ENCODE measurements around the gene MBOAT2.
"Not testable (repeated sequence)": the region's sequence is repeated elsewhere in the genome, so short reads cannot be mapped to it uniquely, and the experiment has no call there.

MBOAT2 gene

GRCh38 chr2:8938384-8938783 is 65.1 kb downstream of the MBOAT2 start:
- DNase-seq: no peak

- DNase-seq: no peak
These were observed 67.5 kb downstream of the MBOAT2 start for GRCh38 chr2:8935982-8936381.

- DNase-seq: no peak
These were observed 69.1 kb downstream of the MBOAT2 start for GRCh38 chr2:8934338-8934737.

GRCh38 chr2:8932702-8933101 is 70.8 kb downstream of the MBOAT2 start:
- no peak for DNase-seq

GRCh38 chr2:8930185-8930584 is 73.3 kb downstream of the MBOAT2 start:
- not testable (repeated sequence) for DNase-seq

- no peak for DNase-seq
These were observed 74.4 kb downstream of the MBOAT2 start for GRCh38 chr2:8929128-8929527.

- no peak for DNase-seq
These were observed 75.7 kb downstream of the MBOAT2 start for GRCh38 chr2:8927510-8928455.

GRCh38 chr2:8926356-8926755 is 77.1 kb downstream of the MBOAT2 start:
- no peak for DNase-seq

- no peak for DNase-seq
These were observed 78.1 kb downstream of the MBOAT2 start for GRCh38 chr2:8925411-8925810.

GRCh38 chr2:8923183-8923582 is 80.3 kb downstream of the MBOAT2 start:
- no peak for DNase-seq

GRCh38 chr2:8922431-8922830 is 81.1 kb downstream of the MBOAT2 start:
- DNase-seq: no peak

GRCh38 chr2:8918412-8918811 is 85.1 kb downstream of the MBOAT2 start:
- no peak for DNase-seq

- no peak for DNase-seq
These were observed 87.5 kb downstream of the MBOAT2 start for GRCh38 chr2:8915941-8916340.

- DNase-seq: not testable (repeated sequence)
These were observed 89.7 kb downstream of the MBOAT2 start for GRCh38 chr2:8913767-8914166.

- DNase-seq: no peak
These were observed 95.7 kb downstream of the MBOAT2 start for GRCh38 chr2:8907764-8908288.

- not testable (repeated sequence) for DNase-seq
These were observed 99.6 kb downstream of the MBOAT2 start for GRCh38 chr2:8903924-8904323.

- DNase-seq: not testable (repeated sequence)
These were observed 100.7 kb downstream of the MBOAT2 start for GRCh38 chr2:8902757-8903156.

- not testable (repeated sequence) for DNase-seq
These were observed 106.3 kb downstream of the MBOAT2 start for GRCh38 chr2:8897206-8897605.

GRCh38 chr2:8896671-8897070 is 106.8 kb downstream of the MBOAT2 start:
- not testable (repeated sequence) for DNase-seq

- DNase-seq: not testable (repeated sequence)
These were observed 108.2 kb downstream of the MBOAT2 start for GRCh38 chr2:8895087-8895912.

GRCh38 chr2:8893978-8894820 is 109.3 kb downstream of the MBOAT2 start:
- DNase-seq: no peak

GRCh38 chr2:8893474-8893873 is 110.0 kb downstream of the MBOAT2 start:
- no peak for DNase-seq

GRCh38 chr2:8892111-8892510 is 111.4 kb downstream of the MBOAT2 start:
- DNase-seq: no peak

Measured in activated CD4-positive, alpha-beta T cell treated with anti-CD3 and anti-CD28 coated beads, Interleukin-2, amount 50 U/mL, for 16 hours (primary cell).